Raji (cell line): ENCODE data around the gene ALAS2.

ENCODE experiments used
- POLR2A ChIP-seq: IDR thresholded peaks from 2 replicates; pipeline ENCODE4 v1.6.1; 2011; ENCODE audit warnings: low read depth, low read length, control low read depth; ENCODE audit not compliant: insufficient read depth

ALAS2 gene

GRCh38 chrX:55011294-55011693 lies 19.5 kb downstream of the ALAS2 start:
- no peak for TF ChIP-seq POLR2A

GRCh38 chrX:55008571-55009358 lies 22.0 kb downstream of the ALAS2 start:
- TF ChIP-seq POLR2A, result no peak

GRCh38 chrX:55007656-55008055 lies 23.1 kb downstream of the ALAS2 start:
- TF ChIP-seq POLR2A, result no peak

DNA sequence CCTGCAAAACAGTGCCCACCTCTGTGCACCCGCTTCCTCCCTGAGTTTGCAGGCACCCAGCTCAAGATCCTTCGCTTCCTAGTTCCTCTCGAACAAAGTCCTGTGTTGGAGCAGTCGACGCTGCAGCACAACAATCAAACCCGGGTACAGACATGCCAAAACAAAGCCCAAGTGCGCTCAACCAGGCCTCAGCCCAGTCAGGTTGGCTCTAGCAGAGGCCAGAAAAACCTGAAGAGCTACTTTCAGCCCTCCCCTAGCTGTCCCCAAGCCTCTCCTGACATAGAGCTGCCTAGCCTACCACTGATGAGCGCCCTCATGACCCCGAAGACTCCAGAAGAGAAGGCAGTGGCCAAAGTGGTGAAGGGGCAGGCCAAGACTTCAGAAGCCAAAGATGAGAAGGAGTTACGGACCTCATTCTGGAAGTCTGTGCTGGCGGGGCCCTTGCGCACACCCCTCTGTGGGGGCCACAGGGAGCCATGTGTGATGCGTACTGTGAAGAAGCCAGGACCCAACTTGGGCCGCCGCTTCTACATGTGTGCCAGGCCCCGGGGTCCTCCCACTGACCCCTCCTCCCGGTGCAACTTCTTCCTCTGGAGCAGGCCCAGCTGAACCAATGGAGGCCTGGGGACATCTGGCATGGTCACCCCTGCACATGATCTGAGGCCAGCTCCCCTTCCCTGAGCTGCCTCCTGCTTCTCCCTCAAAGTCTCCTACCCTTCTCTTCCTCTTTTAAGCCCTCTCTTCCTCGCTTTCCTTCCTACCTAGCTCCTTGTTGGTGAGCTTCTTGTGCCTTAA lies 23.8 kb downstream of the ALAS2 start:
- TF ChIP-seq POLR2A, result no peak

GRCh38 chrX:55005256-55005655 lies 25.5 kb downstream of the ALAS2 start:
- TF ChIP-seq POLR2A, result no peak

GRCh38 chrX:55004231-55004630 lies 26.5 kb downstream of the ALAS2 start:
- no peak for TF ChIP-seq POLR2A

DNA sequence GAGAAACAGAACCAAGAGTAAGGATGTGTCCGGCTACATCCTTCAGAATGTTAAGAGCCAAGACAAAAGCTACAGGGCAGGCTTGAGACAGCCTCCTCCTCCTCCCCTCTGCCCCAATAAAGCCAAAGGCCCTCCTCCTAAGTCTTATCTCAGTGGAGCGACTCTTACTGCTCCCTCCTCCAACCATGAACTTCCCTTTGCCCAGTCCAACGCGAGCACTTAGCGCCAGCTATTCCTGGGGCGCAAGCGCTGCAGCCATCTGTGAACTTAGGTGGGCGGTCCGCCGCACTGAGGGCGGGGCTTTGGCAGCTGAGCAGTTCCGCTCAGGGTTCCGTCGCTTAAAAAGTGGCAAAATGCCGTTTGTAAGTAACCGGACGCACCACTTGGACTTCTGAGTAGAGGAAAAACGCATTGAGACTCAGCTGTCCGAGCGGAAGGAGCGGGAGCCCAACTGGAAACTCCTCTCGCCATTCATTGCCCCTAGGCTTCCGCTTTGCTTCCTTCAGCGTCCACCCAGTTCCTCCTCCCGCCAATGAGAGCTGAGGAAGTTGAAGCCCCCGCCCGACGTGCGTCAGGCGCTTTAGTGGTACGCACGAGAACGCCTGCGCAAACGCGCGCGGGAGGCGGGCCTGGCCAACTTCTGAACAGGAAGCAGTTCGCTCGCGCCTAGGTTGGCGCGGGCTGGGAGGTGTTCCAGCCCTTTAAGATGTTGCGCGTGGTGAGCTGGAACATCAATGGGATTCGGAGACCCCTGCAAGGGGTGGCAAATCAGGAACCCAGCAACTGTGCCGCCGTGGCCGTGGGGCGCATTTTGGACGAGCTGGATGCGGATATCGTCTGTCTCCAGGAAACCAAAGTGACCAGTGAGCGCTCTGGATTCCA lies 30.8 kb downstream of the ALAS2 start, which contains the start of gene APEX2:
Gene APEX2, plus strand, starts transcription at position 647 of the 882 bp plus-strand sequence. Its CDS starts 60 bp downstream, at position 707.
- TF ChIP-seq POLR2A, result peak; percentile 91

- TF ChIP-seq POLR2A, result no peak
Observed at GRCh38 chrX:54995621-54996020, 35.2 kb downstream of the ALAS2 start.

DNA sequence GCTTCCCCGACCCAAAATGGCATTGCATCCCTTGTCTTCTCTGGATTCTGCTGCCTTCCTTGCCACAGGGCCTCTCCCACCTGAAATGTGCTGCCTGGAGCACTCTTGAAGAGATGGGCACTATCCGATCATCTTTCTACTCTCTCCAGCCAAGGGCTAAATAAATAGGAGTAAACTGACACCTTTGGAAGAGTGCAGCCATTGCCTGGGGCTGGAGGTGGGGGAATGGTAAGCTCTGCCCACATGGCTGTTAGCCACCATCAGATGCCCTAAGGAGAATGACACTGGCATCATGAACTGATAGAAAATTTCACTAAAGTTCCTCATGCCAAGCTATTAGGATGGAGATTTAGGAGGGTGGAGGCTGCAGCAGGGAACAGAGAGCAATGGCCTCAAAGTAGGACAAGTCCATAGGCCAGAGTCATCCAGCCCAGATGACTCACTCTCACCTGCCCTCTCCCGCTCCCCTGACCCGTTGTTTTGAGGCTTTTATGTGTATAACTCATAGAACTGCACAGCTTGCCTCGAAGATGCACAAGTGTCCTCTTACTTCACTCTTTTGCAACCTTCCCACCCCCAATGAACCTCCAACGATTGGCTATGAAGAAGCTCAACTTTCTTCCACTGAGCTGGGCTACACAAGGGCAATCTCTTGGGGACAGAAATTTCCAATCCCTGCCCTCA lies 36.0 kb downstream of the ALAS2 start:
- no peak for TF ChIP-seq POLR2A

DNA sequence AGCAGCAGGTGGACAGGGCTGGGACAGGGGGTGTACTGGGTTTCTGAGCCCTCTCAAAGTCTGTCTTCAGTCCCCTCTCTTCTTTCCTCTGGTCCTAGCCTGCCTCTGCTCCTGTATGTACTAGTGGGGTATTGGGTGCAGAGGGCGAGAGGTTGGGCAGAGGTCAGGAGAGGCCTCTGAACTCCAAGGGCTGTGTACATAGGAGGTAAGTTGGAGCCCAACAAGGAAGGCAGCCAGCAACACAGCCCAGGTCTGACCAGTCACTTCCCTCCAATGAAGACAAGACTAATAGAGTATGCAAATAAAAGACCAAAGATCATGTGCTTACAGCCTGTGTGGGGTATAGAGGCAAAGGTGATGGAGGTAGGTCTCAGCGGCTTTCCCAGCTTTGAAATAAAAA lies 36.7 kb downstream of the ALAS2 start, which contains the start of gene PFKFB1:
Gene PFKFB1, minus strand, starts transcription at position 90 of the 400 bp plus-strand sequence. CDS start 181 bp downstream, outside the sequence.
- TF ChIP-seq POLR2A, result no peak

DNA sequence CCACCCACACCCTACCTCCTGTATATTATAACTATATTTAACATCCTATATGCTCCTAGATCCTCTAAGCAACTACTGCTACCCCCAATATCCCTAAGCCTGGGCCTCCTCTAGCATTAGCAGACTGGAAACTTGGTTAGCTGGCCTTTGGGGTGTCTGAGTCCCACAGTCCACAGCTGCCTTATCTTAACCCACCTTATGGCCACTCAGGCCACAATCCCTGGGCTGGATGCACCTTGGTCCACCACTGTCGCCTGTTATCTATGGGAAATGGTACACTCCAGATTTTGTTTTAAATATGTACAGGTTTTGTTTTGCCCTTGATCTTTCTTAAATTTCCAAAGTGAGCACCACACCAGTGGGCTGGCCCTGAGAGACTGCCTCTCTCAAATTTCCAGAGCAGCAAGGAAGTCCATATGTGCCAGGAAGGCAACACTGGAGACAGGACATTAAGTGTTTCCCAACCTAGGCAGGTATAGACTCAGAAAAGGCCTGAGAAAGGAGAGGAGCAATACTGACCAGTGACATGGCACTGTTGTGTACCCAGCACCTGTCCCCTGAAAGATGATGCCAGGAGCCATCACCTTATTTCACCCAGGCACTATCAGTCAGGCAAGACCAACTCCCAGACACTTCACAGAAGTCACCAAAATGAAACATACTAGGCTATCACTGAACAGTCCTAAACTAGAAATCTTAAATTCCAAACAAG lies 37.7 kb downstream of the ALAS2 start:
- TF ChIP-seq POLR2A, result no peak

GRCh38 chrX:54991706-54992105 lies 39.1 kb downstream of the ALAS2 start:
- no peak for TF ChIP-seq POLR2A

DNA sequence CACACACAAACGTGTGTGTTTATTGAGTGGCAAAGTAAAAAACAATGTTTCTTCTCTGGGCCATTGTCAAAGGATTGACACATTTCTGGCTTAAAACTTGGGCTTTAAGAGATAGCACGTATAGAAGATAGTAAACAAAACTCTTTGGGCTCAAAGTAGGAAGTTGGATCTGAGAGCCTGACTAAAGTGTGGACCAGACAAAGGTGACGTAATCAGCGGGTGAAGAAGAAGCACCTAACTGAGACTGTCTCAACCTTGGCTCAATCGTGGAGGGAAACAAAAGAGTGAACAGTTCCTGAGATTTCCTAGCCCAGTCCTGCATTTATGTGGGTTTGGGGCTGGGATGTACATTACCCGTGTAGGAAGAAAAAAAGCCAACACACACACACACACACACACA lies 50.4 kb downstream of the ALAS2 start:
- TF ChIP-seq POLR2A, result no peak

GRCh38 chrX:54979432-54979831 lies 51.3 kb downstream of the ALAS2 start:
- no peak for TF ChIP-seq POLR2A
